ENCODE measurements around the gene FTCD. TPM values are rescaled to one million over a fixed set of nuclear protein-coding genes. Genes with fewer than 3 reads are reported as not detected.

Gene FTCD
- polyA plus RNA-seq, 1 experiment, result not detected

GRCh38 chr21:46131838-46132651 lies 23.3 kb downstream of the FTCD start:
- Histone ChIP-seq H3K27ac (ENCODE audit: low read depth, low read length) (no peak overlapping the region), H3K4me3 (ENCODE audit: low read depth, low read length) (no peak overlapping the region), H3K27me3 (ENCODE audit: control insufficient read depth, insufficient read depth, low read length) (no peaks in the 10 kb centered on the region), H3K9me3 (ENCODE audit: control insufficient read depth, insufficient read depth, low read length) (peaks cover 42% of the 10 kb centered on the region; the same call in 1 of the 2 replicates)
- no peak for DNase-seq (ENCODE audit: low read depth, low spot score)
- CTCF ChIA-PET, result interaction anchor here (1.4 kb wide), 1 partner anchor 11 kb away, joined by 3 read pairs; no protein-coding TSS in a partner anchor
- TF ChIP-seq, protein P1, sequence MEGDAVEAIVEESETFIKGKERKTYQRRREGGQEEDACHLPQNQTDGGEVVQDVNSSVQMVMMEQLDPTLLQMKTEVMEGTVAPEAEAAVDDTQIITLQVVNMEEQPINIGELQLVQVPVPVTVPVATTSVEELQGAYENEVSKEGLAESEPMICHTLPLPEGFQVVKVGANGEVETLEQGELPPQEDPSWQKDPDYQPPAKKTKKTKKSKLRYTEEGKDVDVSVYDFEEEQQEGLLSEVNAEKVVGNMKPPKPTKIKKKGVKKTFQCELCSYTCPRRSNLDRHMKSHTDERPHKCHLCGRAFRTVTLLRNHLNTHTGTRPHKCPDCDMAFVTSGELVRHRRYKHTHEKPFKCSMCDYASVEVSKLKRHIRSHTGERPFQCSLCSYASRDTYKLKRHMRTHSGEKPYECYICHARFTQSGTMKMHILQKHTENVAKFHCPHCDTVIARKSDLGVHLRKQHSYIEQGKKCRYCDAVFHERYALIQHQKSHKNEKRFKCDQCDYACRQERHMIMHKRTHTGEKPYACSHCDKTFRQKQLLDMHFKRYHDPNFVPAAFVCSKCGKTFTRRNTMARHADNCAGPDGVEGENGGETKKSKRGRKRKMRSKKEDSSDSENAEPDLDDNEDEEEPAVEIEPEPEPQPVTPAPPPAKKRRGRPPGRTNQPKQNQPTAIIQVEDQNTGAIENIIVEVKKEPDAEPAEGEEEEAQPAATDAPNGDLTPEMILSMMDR (IDR thresholded peaks at IDR 0.05; ENCODE audit: low read depth, low read length), result no peak
- POLR2A ChIA-PET, result interaction anchor here (1.2 kb wide), 1 partner anchor 8 kb away, joined by 3 read pairs; no protein-coding TSS in a partner anchor

DNA sequence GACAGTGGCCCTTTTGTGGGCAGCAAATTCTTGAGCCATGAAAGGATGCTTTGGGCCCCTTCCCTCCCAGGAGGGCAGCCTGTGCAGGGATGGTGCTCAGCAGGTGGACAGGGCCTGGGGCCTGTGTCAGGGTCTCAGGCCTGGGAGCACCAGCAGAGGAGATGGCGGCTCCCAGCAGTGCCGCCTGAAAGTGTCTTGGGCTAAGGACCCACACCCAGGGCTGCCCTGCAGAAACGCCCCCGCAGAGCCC lies 23.9 kb downstream of the FTCD start:
- no peak for DNase-seq (ENCODE audit: low read depth, low spot score)
- POLR2A ChIA-PET, result interaction anchor here (1.3 kb wide), 1 partner anchor 103 kb away, joined by 4 read pairs; no protein-coding TSS in a partner anchor
- Histone ChIP-seq H3K27me3 (ENCODE audit: control insufficient read depth, insufficient read depth, low read length) (no peaks in the 10 kb centered on the region), H3K4me3 (ENCODE audit: low read depth, low read length) (no peak overlapping the region), H3K27ac (ENCODE audit: low read depth, low read length) (no peak overlapping the region), H3K9me3 (ENCODE audit: control insufficient read depth, insufficient read depth, low read length) (peaks cover 46% of the 10 kb centered on the region; the same call in 1 of the 2 replicates)
- CTCF ChIA-PET, result interaction anchor here (1.4 kb wide), 1 partner anchor 11 kb away, joined by 3 read pairs; no protein-coding TSS in a partner anchor
- TF ChIP-seq, protein P1 (IDR thresholded peaks at IDR 0.05; ENCODE audit: low read depth, low read length), result no peak

DNA sequence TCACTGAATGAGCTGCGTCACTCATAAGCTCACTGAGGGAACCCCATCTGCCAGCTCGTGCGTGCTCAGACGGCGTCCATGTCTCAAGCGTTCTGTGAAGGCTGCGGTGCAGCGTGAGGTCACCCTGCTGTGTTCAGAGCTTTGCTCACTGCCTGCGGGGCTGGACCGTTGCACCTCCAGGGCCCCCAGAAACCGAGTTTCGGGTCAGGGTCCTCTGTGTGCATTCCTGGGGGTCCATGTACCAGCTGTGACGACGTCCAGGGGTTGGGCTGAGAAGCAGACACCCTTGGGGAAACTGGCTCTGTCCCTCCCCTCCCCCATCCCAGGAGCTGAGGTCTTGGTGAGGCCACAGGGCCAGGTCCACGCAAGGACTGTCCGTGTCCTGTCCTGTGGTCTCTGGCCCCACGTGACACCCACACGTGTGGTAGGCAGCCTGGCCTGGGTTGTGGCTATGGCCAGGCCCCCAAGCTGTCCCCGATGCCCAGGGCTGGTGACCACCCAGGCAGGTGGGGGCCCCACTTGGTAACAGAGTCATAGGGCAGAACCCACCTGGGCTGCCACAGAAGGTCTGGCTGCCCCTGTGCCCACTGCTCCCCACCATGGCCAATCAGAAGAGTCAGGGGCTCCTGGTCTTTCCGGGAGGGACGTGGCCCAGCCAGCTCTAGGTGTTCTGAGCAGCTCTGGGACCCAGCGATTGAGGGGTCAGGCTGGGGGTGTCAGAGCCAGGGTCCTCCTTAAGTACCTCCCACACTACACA lies 24.4 kb downstream of the FTCD start:
- TF ChIP-seq, protein P1 (IDR thresholded peaks at IDR 0.05; ENCODE audit: low read depth, low read length), result no peak
- DNase-seq (ENCODE audit: low read depth, low spot score), result no peak
- ChIA-PET CTCF (interaction anchor here (1.4 kb wide), 1 partner anchor 12 kb away, joined by 3 read pairs; no protein-coding TSS in a partner anchor), POLR2A (interaction anchor here (1.1 to 1.3 kb wide), 3 partner anchors 103 to 157 kb away, joined by 3 to 4 read pairs (median 4); partner anchors contain the start of gene COL6A1)
- Histone ChIP-seq H3K27ac (ENCODE audit: low read depth, low read length) (peak overlapping the region; percentile 21), H3K27me3 (ENCODE audit: control insufficient read depth, insufficient read depth, low read length) (no peaks in the 10 kb centered on the region), H3K9me3 (ENCODE audit: control insufficient read depth, insufficient read depth, low read length) (peaks cover 51% of the 10 kb centered on the region; the same call in 1 of the 2 replicates), H3K4me3 (ENCODE audit: low read depth, low read length) (no peak overlapping the region)

DNA sequence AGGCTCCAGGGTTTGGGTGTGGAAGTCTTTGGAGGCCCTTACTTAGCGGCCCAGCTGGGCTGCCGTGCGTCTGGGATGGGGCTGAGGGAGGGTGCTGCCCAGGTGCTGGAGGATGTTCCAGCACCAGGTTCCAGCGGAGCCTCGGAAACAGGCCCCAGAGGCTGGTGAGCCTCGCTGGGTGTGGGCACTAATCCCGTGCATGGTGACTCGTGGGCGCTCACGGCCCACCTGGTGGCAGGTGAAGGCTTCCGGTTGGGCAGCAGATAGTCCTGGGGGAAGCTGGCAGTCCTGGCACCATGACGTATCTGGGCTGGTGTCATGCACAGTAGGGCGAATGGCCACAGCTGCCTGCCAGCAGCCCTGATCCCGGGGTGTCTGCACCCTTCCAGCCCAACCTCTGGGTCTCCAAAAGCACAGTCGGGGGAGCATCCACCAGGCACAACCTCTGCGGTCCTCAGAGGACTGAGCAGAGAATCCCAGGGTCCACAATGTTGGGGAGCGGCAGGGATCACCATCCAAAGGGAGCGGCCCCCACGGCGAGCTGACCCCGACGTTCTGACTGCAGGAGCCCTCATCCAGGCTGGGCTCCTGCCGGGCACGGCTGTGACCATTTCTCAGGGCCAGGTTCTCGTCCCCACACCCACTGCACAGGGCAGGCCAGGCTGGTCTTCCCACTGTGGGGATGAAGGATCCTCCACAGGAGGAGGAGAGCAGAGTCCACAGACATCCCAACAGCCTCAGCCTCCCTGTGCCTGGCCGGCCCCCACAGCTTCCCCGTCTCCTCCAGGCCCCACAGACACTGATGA lies 25.3 kb downstream of the FTCD start:
- no peak for DNase-seq (ENCODE audit: low read depth, low spot score)
- H3K27me3 ChIP-seq (ENCODE audit: control insufficient read depth, insufficient read depth, low read length), result no peaks in the 10 kb centered on the region
- POLR2A ChIA-PET, result interaction anchor here (0.6 to 1.3 kb wide), 4 partner anchors 9 to 156 kb away, joined by 3 to 4 read pairs (median 4); partner anchors contain the start of gene COL6A1
- CTCF ChIA-PET, result interaction anchor here (1.4 kb wide), 1 partner anchor 13 kb away, joined by 3 read pairs; no protein-coding TSS in a partner anchor
- peaks cover 53% of the 10 kb centered on the region; the same call in 1 of the 2 replicates for H3K9me3 ChIP-seq (ENCODE audit: control insufficient read depth, insufficient read depth, low read length)
- TF ChIP-seq, protein P1 (IDR thresholded peaks at IDR 0.05; ENCODE audit: low read depth, low read length), result no peak
- H3K27ac ChIP-seq (ENCODE audit: low read depth, low read length), result peak overlapping the region; percentile 31
- no peak overlapping the region for H3K4me3 ChIP-seq (ENCODE audit: low read depth, low read length)

Data from AG04450 (cell line).